ENCODE data around the gene STXBP3.

GRCh38 chr1:108831225-108831624 is 84.8 kb downstream of the STXBP3 start:
- no peak for TF ChIP-seq CTCF (IDR thresholded peaks at IDR 0.05)
- no peak for TF ChIP-seq ZFX (IDR thresholded peaks at IDR 0.05; ENCODE audit: borderline replicate concordance)
